Eye (tissue), 1 donor: ENCODE measurements around the gene RAD54L.
"Not testable (repeated sequence)": the region's sequence is repeated elsewhere in the genome, so short reads cannot be mapped to it uniquely, and the experiment has no call there.

ENCODE experiments used
- DNase-seq: peaks from one replicate; pipeline ENCODE4 v3.0.0-alpha.2; 2015

RAD54L gene

GRCh38 chr1:46325285-46326076 is 77.9 kb downstream of the RAD54L start:
- DNase-seq: not testable (repeated sequence)
